ENCODE results near the gene HLA-DMA. TPM values are rescaled to one million over a fixed set of nuclear protein-coding genes. Genes with fewer than 3 reads are reported as not detected.

The HLA-DMA gene
- total and polyA plus RNA-seq, 2 of the 13 experiments (the other 11 are each of a cell fraction or from before 2014, with no cell fraction given) = 0.70 to 0.71 TPM

DNA sequence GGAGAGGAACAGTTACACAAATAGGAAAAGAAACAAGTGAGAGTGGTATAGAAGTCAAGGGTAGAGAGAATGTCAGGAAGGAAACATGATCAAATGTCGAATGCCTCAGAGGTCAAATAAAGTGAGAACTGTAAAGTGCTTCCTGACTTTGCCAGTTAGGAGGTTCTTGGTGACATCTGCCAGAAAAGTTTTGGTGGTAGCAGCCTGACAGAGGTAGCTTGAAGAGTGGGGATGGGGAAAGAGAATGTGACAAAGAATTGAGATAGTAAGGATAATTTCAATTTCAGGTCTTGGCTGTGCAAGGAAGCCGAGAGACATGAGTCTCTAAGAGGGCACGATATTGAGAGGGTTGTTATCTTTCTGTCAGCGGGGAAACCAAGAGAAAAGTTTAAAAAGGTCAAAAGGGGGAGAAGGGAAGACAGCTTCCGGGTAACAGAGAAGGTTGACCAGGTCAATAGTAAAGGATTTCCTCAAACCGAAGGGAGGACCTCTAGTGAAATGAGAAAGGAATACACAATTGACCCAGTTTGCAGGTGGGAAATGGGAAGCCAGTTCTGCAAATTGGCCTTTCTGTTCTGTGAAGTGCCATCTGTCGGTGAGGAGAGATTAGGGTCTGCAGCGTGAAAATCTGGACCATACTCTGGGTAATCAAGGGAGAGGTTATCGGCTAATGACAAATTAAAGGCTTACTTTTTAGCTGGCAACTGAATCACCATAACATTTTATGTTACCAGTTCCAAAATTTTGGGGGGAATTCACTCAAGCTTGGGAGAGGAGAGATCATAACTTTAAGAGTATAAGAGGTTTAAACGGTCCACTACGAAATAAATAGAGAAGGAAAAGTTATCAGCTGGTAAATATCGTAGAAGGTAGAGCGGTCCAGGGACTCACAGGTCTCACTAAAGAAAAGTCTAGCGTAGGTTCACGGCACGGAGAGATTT lies 14.5 kb upstream of the HLA-DMA start (continued):
- TF ChIP-seq, protein P1, sequence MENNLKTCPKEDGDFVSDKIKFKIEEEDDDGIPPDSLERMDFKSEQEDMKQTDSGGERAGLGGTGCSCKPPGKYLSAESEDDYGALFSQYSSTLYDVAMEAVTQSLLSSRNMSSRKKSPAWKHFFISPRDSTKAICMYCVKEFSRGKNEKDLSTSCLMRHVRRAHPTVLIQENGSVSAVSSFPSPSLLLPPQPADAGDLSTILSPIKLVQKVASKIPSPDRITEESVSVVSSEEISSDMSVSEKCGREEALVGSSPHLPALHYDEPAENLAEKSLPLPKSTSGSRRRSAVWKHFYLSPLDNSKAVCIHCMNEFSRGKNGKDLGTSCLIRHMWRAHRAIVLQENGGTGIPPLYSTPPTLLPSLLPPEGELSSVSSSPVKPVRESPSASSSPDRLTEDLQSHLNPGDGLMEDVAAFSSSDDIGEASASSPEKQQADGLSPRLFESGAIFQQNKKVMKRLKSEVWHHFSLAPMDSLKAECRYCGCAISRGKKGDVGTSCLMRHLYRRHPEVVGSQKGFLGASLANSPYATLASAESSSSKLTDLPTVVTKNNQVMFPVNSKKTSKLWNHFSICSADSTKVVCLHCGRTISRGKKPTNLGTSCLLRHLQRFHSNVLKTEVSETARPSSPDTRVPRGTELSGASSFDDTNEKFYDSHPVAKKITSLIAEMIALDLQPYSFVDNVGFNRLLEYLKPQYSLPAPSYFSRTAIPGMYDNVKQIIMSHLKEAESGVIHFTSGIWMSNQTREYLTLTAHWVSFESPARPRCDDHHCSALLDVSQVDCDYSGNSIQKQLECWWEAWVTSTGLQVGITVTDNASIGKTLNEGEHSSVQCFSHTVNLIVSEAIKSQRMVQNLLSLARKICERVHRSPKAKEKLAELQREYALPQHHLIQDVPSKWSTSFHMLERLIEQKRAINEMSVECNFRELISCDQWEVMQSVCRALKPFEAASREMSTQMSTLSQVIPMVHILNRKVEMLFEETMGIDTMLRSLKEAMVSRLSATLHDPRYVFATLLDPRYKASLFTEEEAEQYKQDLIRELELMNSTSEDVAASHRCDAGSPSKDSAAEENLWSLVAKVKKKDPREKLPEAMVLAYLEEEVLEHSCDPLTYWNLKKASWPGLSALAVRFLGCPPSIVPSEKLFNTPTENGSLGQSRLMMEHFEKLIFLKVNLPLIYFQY (CRISPR knock-in tag; IDR thresholded peaks at IDR 0.05; ENCODE audit: borderline replicate concordance) = peak; percentile 70
- TF ChIP-seq MYC (CRISPR knock-in tag; IDR thresholded peaks at IDR 0.05; ENCODE audit: borderline replicate concordance) (no peak), ATAD3A (CRISPR knock-in tag; IDR thresholded peaks at IDR 0.05) (no peak), ZNF605 (CRISPR knock-in tag; IDR thresholded peaks at IDR 0.05) (no peak), FOXK2 (IDR thresholded peaks at IDR 0.05) (no peak), NFE2L1 (CRISPR knock-in tag; IDR thresholded peaks at IDR 0.05; ENCODE audit: borderline replicate concordance) (no peak), RCOR2 (CRISPR knock-in tag; IDR thresholded peaks at IDR 0.05) (0 out of 2 replicates have a peak, but pooled peaks have one; percentile 65), ETV5 (CRISPR knock-in tag; IDR thresholded peaks at IDR 0.05; ENCODE audit: borderline replicate concordance) (peak; percentile 43; the same call in 1 of the 2 replicates), HMG20A (CRISPR knock-in tag; IDR thresholded peaks at IDR 0.05; ENCODE audit: borderline replicate concordance) (peak; percentile 27; the same call in 1 of the 2 replicates), ZNF703 (CRISPR knock-in tag; IDR thresholded peaks at IDR 0.05; ENCODE audit: borderline replicate concordance) (no peak), ZNF44 (CRISPR knock-in tag; IDR thresholded peaks at IDR 0.05) (no peak), PCBP1 (IDR thresholded peaks at IDR 0.05; ENCODE audit: borderline replicate concordance, low read depth, low read length) (no peak), KLF16 (CRISPR knock-in tag; IDR thresholded peaks at IDR 0.05) (no peak), BHLHE40 (IDR thresholded peaks at IDR 0.05; ENCODE audit: low read length) (no peak), FOSL1 (CRISPR knock-in tag; IDR thresholded peaks at IDR 0.05; ENCODE audit: borderline replicate concordance) (no peak)
- TF ChIP-seq, protein P2, sequence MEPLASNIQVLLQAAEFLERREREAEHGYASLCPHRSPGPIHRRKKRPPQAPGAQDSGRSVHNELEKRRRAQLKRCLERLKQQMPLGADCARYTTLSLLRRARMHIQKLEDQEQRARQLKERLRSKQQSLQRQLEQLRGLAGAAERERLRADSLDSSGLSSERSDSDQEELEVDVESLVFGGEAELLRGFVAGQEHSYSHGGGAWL (CRISPR knock-in tag; IDR thresholded peaks at IDR 0.05) = no peak
- TF ChIP-seq, protein P3, sequence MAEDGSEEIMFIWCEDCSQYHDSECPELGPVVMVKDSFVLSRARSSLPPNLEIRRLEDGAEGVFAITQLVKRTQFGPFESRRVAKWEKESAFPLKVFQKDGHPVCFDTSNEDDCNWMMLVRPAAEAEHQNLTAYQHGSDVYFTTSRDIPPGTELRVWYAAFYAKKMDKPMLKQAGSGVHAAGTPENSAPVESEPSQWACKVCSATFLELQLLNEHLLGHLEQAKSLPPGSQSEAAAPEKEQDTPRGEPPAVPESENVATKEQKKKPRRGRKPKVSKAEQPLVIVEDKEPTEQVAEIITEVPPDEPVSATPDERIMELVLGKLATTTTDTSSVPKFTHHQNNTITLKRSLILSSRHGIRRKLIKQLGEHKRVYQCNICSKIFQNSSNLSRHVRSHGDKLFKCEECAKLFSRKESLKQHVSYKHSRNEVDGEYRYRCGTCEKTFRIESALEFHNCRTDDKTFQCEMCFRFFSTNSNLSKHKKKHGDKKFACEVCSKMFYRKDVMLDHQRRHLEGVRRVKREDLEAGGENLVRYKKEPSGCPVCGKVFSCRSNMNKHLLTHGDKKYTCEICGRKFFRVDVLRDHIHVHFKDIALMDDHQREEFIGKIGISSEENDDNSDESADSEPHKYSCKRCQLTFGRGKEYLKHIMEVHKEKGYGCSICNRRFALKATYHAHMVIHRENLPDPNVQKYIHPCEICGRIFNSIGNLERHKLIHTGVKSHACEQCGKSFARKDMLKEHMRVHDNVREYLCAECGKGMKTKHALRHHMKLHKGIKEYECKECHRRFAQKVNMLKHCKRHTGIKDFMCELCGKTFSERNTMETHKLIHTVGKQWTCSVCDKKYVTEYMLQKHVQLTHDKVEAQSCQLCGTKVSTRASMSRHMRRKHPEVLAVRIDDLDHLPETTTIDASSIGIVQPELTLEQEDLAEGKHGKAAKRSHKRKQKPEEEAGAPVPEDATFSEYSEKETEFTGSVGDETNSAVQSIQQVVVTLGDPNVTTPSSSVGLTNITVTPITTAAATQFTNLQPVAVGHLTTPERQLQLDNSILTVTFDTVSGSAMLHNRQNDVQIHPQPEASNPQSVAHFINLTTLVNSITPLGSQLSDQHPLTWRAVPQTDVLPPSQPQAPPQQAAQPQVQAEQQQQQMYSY (CRISPR knock-in tag; IDR thresholded peaks at IDR 0.05) = no peak
- TF ChIP-seq, protein P4, sequence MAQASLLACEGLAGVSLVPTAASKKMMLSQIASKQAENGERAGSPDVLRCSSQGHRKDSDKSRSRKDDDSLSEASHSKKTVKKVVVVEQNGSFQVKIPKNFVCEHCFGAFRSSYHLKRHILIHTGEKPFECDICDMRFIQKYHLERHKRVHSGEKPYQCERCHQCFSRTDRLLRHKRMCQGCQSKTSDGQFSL (CRISPR knock-in tag; IDR thresholded peaks at IDR 0.05) = 0 out of 2 replicates have a peak, but pooled peaks have one; percentile 18
- TF ChIP-seq, protein P5, sequence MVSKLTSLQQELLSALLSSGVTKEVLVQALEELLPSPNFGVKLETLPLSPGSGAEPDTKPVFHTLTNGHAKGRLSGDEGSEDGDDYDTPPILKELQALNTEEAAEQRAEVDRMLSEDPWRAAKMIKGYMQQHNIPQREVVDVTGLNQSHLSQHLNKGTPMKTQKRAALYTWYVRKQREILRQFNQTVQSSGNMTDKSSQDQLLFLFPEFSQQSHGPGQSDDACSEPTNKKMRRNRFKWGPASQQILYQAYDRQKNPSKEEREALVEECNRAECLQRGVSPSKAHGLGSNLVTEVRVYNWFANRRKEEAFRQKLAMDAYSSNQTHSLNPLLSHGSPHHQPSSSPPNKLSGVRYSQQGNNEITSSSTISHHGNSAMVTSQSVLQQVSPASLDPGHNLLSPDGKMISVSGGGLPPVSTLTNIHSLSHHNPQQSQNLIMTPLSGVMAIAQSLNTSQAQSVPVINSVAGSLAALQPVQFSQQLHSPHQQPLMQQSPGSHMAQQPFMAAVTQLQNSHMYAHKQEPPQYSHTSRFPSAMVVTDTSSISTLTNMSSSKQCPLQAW (CRISPR knock-in tag; IDR thresholded peaks at IDR 0.05) = peak; percentile 61; the same call in 1 of the 2 replicates
